GM10266 (cell line): ENCODE results near the gene ACRV1.

ENCODE experiments used
- DNase-seq: peaks from one replicate; pipeline ENCODE4 v3.0.0; 2012; ENCODE audit errors: extremely low spot score
- CTCF ChIP-seq: IDR thresholded peaks from 2 replicates; pipeline ENCODE4 v1.5.1; 2012; ENCODE audit warnings: mild to moderate bottlenecking, low read depth; ENCODE audit not compliant: control insufficient read depth, insufficient read depth; ENCODE audit errors: missing control alignments

The ACRV1 gene

GRCh38 chr11:125627236-125627910, 53.3 kb downstream of the ACRV1 start:
- TF ChIP-seq CTCF: no peak
- DNase-seq: no peak

- DNase-seq: peak; percentile 48
- TF ChIP-seq CTCF: peak; percentile 45
These were observed 54.2 kb downstream of the ACRV1 start for GRCh38 chr11:125626288-125626950.

- TF ChIP-seq CTCF: peak; percentile 0
- peak; percentile 76 for DNase-seq
These were observed 54.9 kb downstream of the ACRV1 start for GRCh38 chr11:125625630-125626287.

GRCh38 chr11:125625225-125625629, 55.4 kb downstream of the ACRV1 start:
- TF ChIP-seq CTCF: no peak
- no peak for DNase-seq

GRCh38 chr11:125624756-125625213, 55.9 kb downstream of the ACRV1 start, which contains the start of gene CHEK1:
Gene CHEK1, plus strand, starts transcription at chr11:125625163. Its CDS starts 1,606 bp downstream, at chr11:125626769.
- DNase-seq: no peak
- no peak for TF ChIP-seq CTCF

DNA sequence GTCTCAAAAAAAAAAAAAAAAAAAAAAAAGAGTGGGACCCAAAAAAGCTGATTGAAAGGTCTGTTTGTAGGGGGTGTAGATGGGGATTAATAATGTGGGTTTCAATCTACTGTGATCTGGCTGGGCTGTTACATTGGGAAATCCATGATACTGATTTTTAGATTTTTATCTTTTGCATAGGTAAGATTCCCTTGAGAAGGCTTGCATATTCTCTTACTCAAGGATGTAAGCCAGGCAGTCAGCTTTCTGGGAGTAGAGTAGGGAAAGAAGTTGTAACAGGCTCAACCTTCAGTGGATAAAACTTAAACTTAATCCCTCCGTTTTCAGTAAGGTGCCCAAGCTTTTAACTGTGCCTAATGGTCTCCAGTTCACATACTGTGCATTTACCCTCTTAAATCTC, 57.6 kb downstream of the ACRV1 start:
- TF ChIP-seq CTCF: no peak
- DNase-seq: no peak

GRCh38 chr11:125621995-125622394, 58.7 kb downstream of the ACRV1 start:
- no peak for DNase-seq
- no peak for TF ChIP-seq CTCF
